Measurements from ENCODE around the gene CARD9. TPM values are rescaled to one million over a fixed set of nuclear protein-coding genes. Genes with fewer than 3 reads are reported as not detected.
A peak's percentile ranks its signal among the peaks of the same experiment; 100 is the strongest.
"Not testable (repeated sequence)": the region's sequence is repeated elsewhere in the genome, so short reads cannot be mapped to it uniquely, and the experiment has no call there.

The CARD9 gene
- total and polyA plus RNA-seq, 2 of the 4 experiments (the other 2 are of a cell fraction), result 0.36 to 1.9 TPM

- ChIA-PET POLR2A (ENCODE audit: unreplicated experiment) (no interaction called here), CTCF (no interaction called here)
- Histone ChIP-seq H3K9me3 (ENCODE audit: control insufficient read depth, insufficient read depth, low read length) (peaks cover 2% of the 10 kb centered on the region; the same call in 1 of the 2 replicates), H2AK5ac (ENCODE audit: low read depth, low read length) (peak overlapping the region; percentile 38; the same call in 1 of the 2 replicates), H3K4me3 (ENCODE audit: insufficient read depth, low read depth, low read length) (no peak overlapping the region), H2BK5ac (ENCODE audit: low read depth, low read length, poor library complexity, severe bottlenecking) (no peak overlapping the region), H2AK9ac (replicated peaks; ENCODE audit: low read depth, low read length, poor library complexity) (no peak overlapping the region), H3K4me2 (ENCODE audit: low read depth, low read length) (no peak overlapping the region), H3K56ac (ENCODE audit: extremely low read depth, insufficient read depth, low read length) (no peak overlapping the region), H3K4me1 (ENCODE audit: control insufficient read depth, insufficient read depth, low read length) (peaks cover 18% of the 10 kb centered on the region), H4K5ac (ENCODE audit: low read depth, low read length) (no peak overlapping the region), H3K14ac (replicated peaks; ENCODE audit: low read depth, low read length) (no peak overlapping the region), H3K36me3 (ENCODE audit: control insufficient read depth, insufficient read depth, low read length) (no peaks in the 10 kb centered on the region), H3K79me1 (ENCODE audit: low read depth in 1 of 2, low read length in 2 of 2) (peaks cover 3 to 7% of the 10 kb centered on the region in 2 experiments; a peak in 1 of 4 replicates), H2BK15ac (ENCODE audit: low read depth, low read length) (no peak overlapping the region), H2BK120ac (ENCODE audit: low read depth, low read length) (no peak overlapping the region), H3K27me3 (ENCODE audit: control insufficient read depth, insufficient read depth, low read length) (no peaks in the 10 kb centered on the region), H3K23ac (ENCODE audit: low read depth, low read length) (no peak overlapping the region), H3K27ac (ENCODE audit: insufficient read depth, low read length) (no peak overlapping the region), H2BK20ac (ENCODE audit: low read depth, low read length) (no peak overlapping the region), H3K9ac (ENCODE audit: low read depth, low read length) (no peak overlapping the region), H4K8ac (ENCODE audit: low read depth in 2 of 2, low read length in 2 of 2) (no peak overlapping the region), H3K18ac (ENCODE audit: low read depth, low read length) (no peak overlapping the region), H3K9me1 (ENCODE audit: insufficient read depth, low read length) (peaks cover 5% of the 10 kb centered on the region; the same call in 1 of the 2 replicates), H2AFZ (replicated peaks; ENCODE audit: low read length, poor library complexity) (peak overlapping the region; percentile 51), H3K4ac (ENCODE audit: low read depth, low read length) (no peak overlapping the region), H4K20me1 (ENCODE audit: insufficient read depth, low read length) (no peaks in the 10 kb centered on the region), H4K91ac (ENCODE audit: insufficient read depth, low read depth, low read length) (no peak overlapping the region)
- TF ChIP-seq ELK1 (IDR thresholded peaks at IDR 0.05; ENCODE audit: borderline replicate concordance, low read depth, low read length) (no peak), MXI1 (IDR thresholded peaks at IDR 0.05; ENCODE audit: borderline replicate concordance, low read depth, low read length) (no peak), NFE2L2 (IDR thresholded peaks at IDR 0.05; ENCODE audit: low read depth, low read length) (no peak), RFX5 (IDR thresholded peaks at IDR 0.05; ENCODE audit: low read depth, low read length) (no peak)
- DNase-seq, result no peak
- no peak for ATAC-seq (ENCODE audit: low read depth)
- 85% methylated on average over 9 of the region's 19 CpGs; no CpG with 5 or more reads in 1 of the 2 experiments for WGBS, 2 experiments (ENCODE audit: extremely low coverage in 2 of 2, insufficient read length in 1 of 2)
- BruUV-seq (replicated peaks), result no TSS peak
- intact Hi-C loops (cut with micrococcal nuclease) (no loop called here), in situ Hi-C loops (cut with MboI; ENCODE audit: low sequenced_read_pairs) (loop anchor here (5.0 kb wide), 1 partner anchor 81 kb away; the partner anchor contains the start of gene SNAPC4), dilution Hi-C loops (cut with HindIII; ENCODE audit: low sequenced_read_pairs, unreplicated experiment) (no loop called here)
These were observed 51.9 kb downstream of the CARD9 start for GRCh38 chr9:136321561-136321960.

DNA sequence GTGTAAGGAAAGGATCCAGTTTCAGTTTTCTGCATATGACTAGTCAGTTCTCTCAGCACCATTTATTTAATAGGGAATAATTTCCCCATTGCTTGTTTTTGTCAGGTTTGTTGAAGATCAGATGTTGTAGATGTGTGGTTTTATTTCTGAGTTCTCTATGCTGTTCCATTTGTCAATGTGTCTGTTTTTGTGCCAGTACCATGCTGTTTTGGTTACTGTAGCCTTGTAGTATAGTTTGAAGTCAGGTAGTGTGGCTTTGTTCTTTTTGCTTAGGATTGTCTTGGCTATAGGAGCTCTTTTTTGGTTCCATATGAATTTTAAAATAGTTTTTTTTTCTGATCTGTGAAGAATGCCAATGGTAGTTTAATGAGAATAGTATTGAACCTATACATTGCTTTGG, 52.5 kb downstream of the CARD9 start:
- H3K14ac ChIP-seq (replicated peaks; ENCODE audit: low read depth, low read length); H2BK15ac ChIP-seq (ENCODE audit: low read depth, low read length); H2BK120ac ChIP-seq (ENCODE audit: low read depth, low read length); BruUV-seq (replicated peaks); H3K4ac ChIP-seq (ENCODE audit: low read depth, low read length); H4K5ac ChIP-seq (ENCODE audit: low read depth, low read length); H3K18ac ChIP-seq (ENCODE audit: low read depth, low read length); H2AFZ ChIP-seq (replicated peaks; ENCODE audit: low read length, poor library complexity); H2BK5ac ChIP-seq (ENCODE audit: low read depth, low read length, poor library complexity, severe bottlenecking); H3K56ac ChIP-seq (ENCODE audit: extremely low read depth, insufficient read depth, low read length); CTCF ChIA-PET; H3K27me3 ChIP-seq (ENCODE audit: control insufficient read depth, insufficient read depth, low read length); POLR2A ChIA-PET (ENCODE audit: unreplicated experiment); H3K9me3 ChIP-seq (ENCODE audit: control insufficient read depth, insufficient read depth, low read length); H2AK9ac ChIP-seq (replicated peaks; ENCODE audit: low read depth, low read length, poor library complexity); H3K79me1 ChIP-seq (ENCODE audit: low read depth in 1 of 2, low read length in 2 of 2); H3K23ac ChIP-seq (ENCODE audit: low read depth, low read length); H2BK20ac ChIP-seq (ENCODE audit: low read depth, low read length); H3K36me3 ChIP-seq (ENCODE audit: control insufficient read depth, insufficient read depth, low read length); intact Hi-C loops (cut with micrococcal nuclease); H4K20me1 ChIP-seq (ENCODE audit: insufficient read depth, low read length); H3K4me2 ChIP-seq (ENCODE audit: low read depth, low read length); DNase-seq; H3K27ac ChIP-seq (ENCODE audit: insufficient read depth, low read length); dilution Hi-C loops (cut with HindIII; ENCODE audit: low sequenced_read_pairs, unreplicated experiment); H3K9ac ChIP-seq (ENCODE audit: low read depth, low read length); H3K4me3 ChIP-seq (ENCODE audit: insufficient read depth, low read depth, low read length); H4K8ac ChIP-seq (ENCODE audit: low read depth in 2 of 2, low read length in 2 of 2); H3K9me1 ChIP-seq (ENCODE audit: insufficient read depth, low read length); ATAC-seq (ENCODE audit: low read depth); H2AK5ac ChIP-seq (ENCODE audit: low read depth, low read length); H4K91ac ChIP-seq (ENCODE audit: insufficient read depth, low read depth, low read length): not testable (repeated sequence)
- peaks cover 15% of the 10 kb centered on the region for H3K4me1 ChIP-seq (ENCODE audit: control insufficient read depth, insufficient read depth, low read length)
- in situ Hi-C loops (cut with MboI; ENCODE audit: low sequenced_read_pairs), result loop anchor here (5.0 kb wide), 1 partner anchor 81 kb away; the partner anchor contains the start of gene SNAPC4

All from IMR-90 (cell line).